ENCODE results near the gene CABLES2.
"Not testable (repeated sequence)": the region's sequence is repeated elsewhere in the genome, so short reads cannot be mapped to it uniquely, and the experiment has no call there.

The CABLES2 gene

GRCh38 chr20:62387933-62388635, 19.0 kb downstream of the CABLES2 start:
- no peak for DNase-seq

- DNase-seq: no peak
Measured at GRCh38 chr20:62387219-62387913, 19.7 kb downstream of the CABLES2 start.

GRCh38 chr20:62386383-62387218, 20.5 kb downstream of the CABLES2 start, which contains the start of gene RPS21:
RPS21 (plus strand) TSS chr20:62387103; CDS start chr20:62387339, 236 bp downstream.
- peak; percentile 91 for DNase-seq

DNA sequence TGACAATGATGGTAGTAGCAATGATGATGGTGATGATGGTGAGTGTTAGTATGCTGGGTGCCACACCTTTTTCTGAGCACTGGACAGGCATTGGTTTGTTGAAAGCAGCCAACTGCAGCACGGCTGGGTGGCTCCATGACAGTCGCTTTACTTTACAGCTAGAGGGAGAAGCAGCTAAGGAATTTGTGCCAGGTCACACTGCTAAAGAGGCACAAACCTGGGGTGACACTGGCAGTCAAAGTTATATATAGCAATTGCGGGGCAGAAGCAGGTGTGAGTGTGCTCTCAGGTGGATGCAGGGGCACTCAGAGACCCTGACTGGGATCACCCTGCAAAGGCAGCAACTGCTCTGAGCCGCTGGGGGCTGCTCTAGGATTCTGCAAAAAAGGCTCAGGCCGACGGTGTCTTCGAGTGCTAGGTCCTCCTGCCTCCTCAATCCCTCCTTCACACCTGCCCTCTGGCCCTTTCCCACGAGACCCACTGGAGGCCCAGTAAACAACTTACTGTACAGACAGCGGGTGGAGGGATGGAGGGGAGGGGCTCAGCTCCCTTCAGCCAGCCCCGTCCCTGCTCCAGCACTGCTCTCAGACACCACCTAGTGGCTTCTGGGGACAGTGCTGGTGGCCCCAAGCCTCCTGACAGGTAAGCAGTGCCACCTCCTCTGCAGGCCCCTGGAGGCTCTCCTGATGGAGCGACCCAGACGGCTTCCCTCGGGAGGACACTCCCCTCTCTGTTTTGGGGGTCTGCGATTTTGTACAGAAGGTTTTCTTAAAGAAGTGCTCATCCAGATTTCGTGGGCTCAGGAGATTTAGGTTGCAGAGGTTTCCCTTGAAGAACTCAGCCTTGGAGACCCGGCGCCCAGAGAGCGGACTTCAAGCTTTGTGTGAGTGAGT, 24.5 kb downstream of the CABLES2 start:
- peak; percentile 73 for DNase-seq

- DNase-seq: no peak
Measured at GRCh38 chr20:62381842-62382241, 25.2 kb downstream of the CABLES2 start.

DNA sequence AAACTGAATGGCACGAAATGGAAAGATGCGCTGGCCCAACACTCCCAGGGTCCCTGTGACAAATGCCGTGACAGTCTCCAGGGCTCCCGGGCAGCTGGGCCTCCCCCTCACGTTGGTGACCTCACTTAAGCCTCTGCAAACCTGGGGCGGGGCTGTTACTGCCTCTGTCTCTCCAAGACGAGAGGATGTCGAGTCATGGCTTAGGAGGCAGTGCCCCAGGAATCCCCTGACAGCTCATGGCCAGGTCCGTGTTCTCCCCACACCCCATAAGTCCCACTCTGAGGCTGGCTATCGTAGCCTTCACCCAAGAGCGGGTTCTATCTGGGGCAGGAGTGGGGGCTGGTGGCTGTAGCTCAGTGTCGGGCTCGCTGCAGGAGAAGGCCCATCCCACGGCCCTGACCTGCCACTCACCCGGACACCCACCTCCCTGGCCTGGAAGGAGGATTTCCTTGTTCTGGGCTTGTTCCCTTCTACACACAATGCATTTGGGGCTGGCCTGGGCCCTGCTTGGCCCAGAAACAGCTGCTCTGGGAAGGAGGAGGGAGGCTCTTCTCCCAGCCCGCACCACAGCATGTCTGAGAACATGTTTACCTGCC, 25.8 kb downstream of the CABLES2 start:
- no peak for DNase-seq

DNA sequence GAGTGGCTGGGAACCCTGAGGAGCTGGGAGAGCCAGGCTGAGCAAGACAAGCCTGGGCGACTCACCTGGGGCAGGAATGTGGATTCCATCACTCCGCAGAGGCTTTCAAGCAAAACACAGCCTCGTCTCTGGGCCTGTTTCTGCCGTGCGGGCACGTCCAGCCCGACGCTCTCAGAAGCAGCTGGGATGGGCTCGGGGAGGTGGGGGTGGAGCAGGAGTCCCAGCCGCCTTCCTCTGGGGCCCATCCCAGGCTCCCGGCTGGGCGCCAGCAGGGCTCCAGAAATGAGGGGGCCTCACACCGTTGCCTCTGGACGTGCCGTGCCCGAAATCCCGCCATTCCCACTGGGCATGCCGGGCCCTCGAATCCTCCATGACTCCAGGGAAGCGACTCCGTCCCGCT, 28.9 kb downstream of the CABLES2 start:
- DNase-seq: no peak

GRCh38 chr20:62377615-62378178, 29.4 kb downstream of the CABLES2 start:
- DNase-seq: peak; percentile 29

GRCh38 chr20:62377064-62377461, 30.0 kb downstream of the CABLES2 start:
- DNase-seq: no peak

- DNase-seq: no peak
Measured at GRCh38 chr20:62376112-62377063, 30.7 kb downstream of the CABLES2 start.

DNA sequence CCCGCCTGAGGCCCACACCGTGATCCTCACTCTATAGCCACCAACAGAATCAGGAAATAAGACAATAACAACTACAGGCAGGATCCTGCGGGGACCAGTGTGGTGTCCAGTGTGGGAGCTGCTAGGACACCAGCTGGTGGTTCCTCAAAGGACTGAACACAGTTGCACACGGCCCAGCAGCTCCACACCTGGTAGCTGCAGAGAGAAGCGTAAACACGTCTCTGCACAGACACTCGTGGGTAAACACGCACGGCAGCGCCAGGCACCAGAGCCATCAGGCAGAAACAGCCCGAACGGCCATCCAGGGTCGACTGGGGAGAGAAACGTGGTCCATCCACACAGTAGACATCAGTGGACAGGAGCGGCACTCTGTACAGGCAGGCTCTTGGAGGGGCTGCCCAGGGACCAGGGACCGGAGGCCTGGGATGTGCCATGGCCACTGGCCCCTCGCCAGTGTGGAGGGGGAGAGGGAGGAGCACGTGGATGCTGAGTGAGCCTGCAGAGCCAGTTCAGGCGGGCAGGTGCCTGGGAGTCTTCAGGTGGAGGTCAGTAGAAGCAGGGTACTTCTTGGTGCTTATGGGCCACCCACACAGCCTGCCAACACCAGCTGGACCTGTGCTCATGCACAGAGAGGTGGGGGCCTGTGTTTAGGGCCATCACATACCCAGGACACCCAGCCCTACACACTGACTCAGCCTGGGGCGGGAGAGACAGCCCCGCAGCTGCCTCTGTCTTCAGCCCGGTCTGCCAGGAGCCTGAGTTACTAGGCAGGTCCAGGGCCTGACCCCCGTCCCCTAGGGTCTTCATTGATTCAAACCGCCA, 32.5 kb downstream of the CABLES2 start:
- no peak for DNase-seq

DNA sequence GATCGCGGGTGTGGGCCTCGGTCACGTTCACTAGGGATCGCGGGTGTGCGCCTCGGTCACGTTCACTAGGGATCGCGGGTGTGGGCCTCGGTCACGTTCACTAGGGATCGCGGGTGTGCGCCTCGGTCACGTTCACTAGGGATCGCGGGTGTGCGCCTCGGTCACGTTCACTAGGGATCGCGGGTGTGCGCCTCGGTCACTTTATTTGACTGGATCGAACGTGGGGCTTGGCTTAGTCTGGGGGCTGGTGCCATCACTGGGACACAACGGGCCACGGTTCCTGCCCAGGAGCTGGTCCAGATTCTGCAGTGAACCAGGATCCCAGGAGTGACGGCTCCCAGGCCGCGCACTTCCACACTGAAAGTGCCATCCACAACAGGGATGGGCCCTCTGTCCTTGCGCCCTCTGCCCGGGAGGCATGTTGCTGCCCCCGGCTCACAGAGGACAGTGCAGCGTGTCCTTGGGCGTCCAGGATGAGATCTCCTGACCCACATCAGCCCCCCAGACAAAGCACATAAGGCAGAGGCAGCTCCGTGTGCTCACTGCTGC, 33.4 kb downstream of the CABLES2 start:
- DNase-seq: not testable (repeated sequence)

DNA sequence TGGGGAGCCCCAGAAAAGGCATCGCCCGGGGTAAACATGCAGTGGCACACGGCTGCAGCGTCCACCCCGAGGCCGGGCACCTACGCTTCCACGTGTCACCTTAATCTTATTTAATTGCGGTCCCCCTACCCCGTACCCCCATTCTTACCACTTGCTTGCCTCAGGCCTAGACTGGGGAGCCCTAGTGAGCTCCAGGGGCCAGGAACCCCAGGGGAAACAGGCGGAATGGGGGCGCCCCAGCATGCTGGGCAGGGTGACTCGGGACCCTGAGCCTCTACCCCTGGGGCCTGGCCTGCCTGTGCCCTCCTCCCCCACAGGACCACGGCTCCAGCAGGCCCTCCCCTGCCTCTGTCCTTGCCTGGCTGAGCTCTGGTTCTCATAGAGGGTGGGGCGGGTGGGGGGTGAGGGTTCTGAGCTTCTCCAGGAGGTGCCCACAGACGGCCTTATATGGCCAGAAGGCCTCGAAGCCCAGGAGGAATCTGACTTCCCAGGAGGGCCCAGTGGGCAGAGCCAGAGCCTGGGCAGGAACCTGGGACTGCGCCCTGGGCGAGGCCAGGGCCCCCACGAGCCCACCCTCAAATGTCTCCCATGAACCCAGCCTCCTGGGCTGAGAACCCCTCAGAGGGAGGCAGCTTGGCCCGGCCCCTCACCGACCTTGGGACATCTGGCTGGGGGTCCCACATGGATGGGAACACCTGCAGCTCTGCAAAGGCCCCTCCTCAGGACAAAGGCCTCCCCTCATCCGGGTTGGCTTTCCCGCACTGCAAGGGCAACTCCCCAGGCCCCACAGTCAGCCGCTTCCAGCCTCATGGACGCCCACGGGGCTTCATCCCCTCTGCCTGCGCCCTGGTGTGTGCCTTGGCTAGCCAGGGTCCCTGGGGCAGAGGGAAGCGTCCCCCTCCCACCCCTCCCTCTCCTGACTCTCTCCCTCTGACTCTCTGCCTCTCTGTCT, 34.8 kb downstream of the CABLES2 start:
- DNase-seq: no peak

DNA sequence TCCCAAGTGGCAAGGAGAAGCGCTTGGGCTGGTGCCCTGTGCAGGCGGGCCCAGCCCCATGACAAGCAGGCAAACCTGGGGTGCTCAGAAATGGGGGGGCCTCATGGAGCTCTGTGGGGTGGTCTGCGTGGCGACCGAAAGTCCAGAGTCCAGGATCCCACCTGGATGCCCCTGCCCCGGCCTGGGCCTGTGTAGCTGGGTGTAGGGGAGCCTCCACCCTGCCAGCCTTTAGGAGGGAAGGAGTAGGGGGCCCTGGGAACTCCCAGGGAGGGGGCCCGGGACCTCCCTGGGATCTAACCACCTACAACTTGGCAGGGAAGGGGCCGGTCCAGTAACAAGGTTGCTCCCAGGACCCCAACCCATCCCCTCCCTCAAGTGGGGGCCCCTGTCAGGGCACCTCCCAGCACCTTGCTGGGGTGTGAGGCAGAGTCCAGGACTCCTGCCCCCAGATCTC, 35.5 kb downstream of the CABLES2 start:
- DNase-seq: no peak

DNA sequence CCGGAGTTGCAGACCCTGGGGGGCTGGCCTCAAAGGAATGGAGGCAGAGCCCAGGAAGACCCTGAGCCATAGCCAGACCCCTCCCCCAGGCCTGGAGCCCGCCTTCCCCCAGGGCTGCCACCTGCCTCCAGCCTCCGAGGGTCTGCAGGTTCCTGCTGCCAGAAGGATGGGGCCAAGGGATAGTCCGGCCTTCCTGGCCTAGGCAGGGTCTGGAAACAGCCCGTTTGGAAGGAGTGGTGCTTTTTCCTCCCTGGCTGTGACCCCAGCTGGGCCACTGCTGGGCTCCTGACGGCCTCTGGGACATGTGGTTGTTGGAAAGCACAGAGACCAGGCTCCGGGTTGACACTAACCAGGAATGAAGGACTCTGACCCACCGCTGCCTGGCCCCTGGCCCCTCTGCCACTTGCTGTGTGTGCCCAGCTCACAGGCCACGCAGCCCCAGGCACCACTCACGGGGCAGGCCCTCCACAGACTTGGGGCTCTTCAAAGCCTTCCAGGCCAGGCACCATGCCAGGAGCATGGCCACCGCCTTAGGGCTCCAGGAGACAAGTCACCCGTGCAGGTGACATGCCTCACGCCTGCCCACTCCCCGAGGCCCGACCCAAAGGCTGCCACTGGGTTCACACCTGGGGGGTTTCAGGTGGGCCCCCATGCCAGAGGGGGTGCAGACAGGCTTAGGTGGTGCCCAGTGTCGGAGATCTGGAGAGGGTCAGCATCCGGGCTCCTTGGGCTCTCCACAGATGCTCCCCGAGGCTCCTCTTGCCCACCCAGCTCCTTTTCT, 36.1 kb downstream of the CABLES2 start:
- DNase-seq: no peak

GRCh38 chr20:62370115-62370806, 36.8 kb downstream of the CABLES2 start:
- DNase-seq: no peak

GRCh38 chr20:62369815-62370114, 37.3 kb downstream of the CABLES2 start:
- no peak for DNase-seq
